ENCODE results near the gene GPX7. TPM values are rescaled to one million over a fixed set of nuclear protein-coding genes. Genes with fewer than 3 reads are reported as not detected.

GPX7 gene
- total RNA-seq, 1 experiment from 2014 or later = 9.9 TPM

- TF ChIP-seq HMGXB4 (CRISPR knock-in tag; IDR thresholded peaks at IDR 0.05) = no peak
- no peak for TF ChIP-seq EMX1 (CRISPR knock-in tag; IDR thresholded peaks at IDR 0.05)
- TF ChIP-seq, protein P1, sequence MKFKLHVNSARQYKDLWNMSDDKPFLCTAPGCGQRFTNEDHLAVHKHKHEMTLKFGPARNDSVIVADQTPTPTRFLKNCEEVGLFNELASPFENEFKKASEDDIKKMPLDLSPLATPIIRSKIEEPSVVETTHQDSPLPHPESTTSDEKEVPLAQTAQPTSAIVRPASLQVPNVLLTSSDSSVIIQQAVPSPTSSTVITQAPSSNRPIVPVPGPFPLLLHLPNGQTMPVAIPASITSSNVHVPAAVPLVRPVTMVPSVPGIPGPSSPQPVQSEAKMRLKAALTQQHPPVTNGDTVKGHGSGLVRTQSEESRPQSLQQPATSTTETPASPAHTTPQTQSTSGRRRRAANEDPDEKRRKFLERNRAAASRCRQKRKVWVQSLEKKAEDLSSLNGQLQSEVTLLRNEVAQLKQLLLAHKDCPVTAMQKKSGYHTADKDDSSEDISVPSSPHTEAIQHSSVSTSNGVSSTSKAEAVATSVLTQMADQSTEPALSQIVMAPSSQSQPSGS (CRISPR knock-in tag; IDR thresholded peaks at IDR 0.05; ENCODE audit: borderline replicate concordance, low read depth) = no peak
- TF ChIP-seq, protein P2, sequence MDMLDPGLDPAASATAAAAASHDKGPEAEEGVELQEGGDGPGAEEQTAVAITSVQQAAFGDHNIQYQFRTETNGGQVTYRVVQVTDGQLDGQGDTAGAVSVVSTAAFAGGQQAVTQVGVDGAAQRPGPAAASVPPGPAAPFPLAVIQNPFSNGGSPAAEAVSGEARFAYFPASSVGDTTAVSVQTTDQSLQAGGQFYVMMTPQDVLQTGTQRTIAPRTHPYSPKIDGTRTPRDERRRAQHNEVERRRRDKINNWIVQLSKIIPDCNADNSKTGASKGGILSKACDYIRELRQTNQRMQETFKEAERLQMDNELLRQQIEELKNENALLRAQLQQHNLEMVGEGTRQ (CRISPR knock-in tag; IDR thresholded peaks at IDR 0.05) = no peak
- no peak; the same call in 1 of the 2 replicates for TF ChIP-seq ZNF263 (CRISPR knock-in tag; IDR thresholded peaks at IDR 0.05; ENCODE audit: low read depth)
- no peak for TF ChIP-seq CTCF (IDR thresholded peaks at IDR 0.05)
- TF ChIP-seq USF1 (CRISPR knock-in tag; IDR thresholded peaks at IDR 0.05) = no peak; the same call in 1 of the 2 replicates
- TF ChIP-seq ESRRA (CRISPR knock-in tag; IDR thresholded peaks at IDR 0.05; ENCODE audit: borderline replicate concordance) = peak; percentile 45; the same call in 1 of the 2 replicates
- TF ChIP-seq ZNF121 (CRISPR knock-in tag; IDR thresholded peaks at IDR 0.05) = no peak
- TF ChIP-seq, protein P3, sequence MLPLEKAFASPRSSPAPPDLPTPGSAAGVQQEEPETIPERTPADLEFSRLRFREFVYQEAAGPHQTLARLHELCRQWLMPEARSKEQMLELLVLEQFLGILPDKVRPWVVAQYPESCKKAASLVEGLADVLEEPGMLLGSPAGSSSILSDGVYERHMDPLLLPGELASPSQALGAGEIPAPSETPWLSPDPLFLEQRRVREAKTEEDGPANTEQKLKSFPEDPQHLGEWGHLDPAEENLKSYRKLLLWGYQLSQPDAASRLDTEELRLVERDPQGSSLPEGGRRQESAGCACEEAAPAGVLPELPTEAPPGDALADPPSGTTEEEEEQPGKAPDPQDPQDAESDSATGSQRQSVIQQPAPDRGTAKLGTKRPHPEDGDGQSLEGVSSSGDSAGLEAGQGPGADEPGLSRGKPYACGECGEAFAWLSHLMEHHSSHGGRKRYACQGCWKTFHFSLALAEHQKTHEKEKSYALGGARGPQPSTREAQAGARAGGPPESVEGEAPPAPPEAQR (CRISPR knock-in tag; IDR thresholded peaks at IDR 0.05) = no peak
- TF ChIP-seq TCF7 (CRISPR knock-in tag; IDR thresholded peaks at IDR 0.05; ENCODE audit: low read depth) = no peak
- TF ChIP-seq TEAD1 (CRISPR knock-in tag; IDR thresholded peaks at IDR 0.05) = no peak
- no peak for TF ChIP-seq ATF6 (CRISPR knock-in tag; IDR thresholded peaks at IDR 0.05)
- TF ChIP-seq ATF3 (CRISPR knock-in tag; conservative IDR thresholded peaks at IDR 0.05) = no peak
- TF ChIP-seq SP1 (CRISPR knock-in tag; conservative IDR thresholded peaks at IDR 0.05) = peak; percentile 87
- TF ChIP-seq ETV6 (CRISPR knock-in tag; IDR thresholded peaks at IDR 0.05) = peak; percentile 48; the same call in 1 of the 2 replicates
- TF ChIP-seq CBFB (CRISPR knock-in tag; IDR thresholded peaks at IDR 0.05; ENCODE audit: low read depth) = no peak
- no peak for TF ChIP-seq MLX (CRISPR knock-in tag; IDR thresholded peaks at IDR 0.05)
- 0 out of 2 replicates have a peak, but pooled peaks have one; percentile 76 for TF ChIP-seq KAT7 (CRISPR knock-in tag; IDR thresholded peaks at IDR 0.05; ENCODE audit: borderline replicate concordance)
- TF ChIP-seq MAX (CRISPR knock-in tag; IDR thresholded peaks at IDR 0.05) = peak; percentile 34; the same call in 1 of the 2 replicates
- TF ChIP-seq FOXJ3 (CRISPR knock-in tag; IDR thresholded peaks at IDR 0.05; ENCODE audit: borderline replicate concordance) = no peak
- TF ChIP-seq JAZF1 (CRISPR knock-in tag; IDR thresholded peaks at IDR 0.05) = no peak
- 0 out of 2 replicates have a peak, but pooled peaks have one; percentile 42 for TF ChIP-seq ZNF281 (CRISPR knock-in tag; IDR thresholded peaks at IDR 0.05)
Observed at GRCh38 chr1:52553362-52554266, 48.6 kb upstream of the GPX7 start (continued).
